Measurements from ENCODE around the gene MILR1.
A peak's percentile ranks its signal among the peaks of the same experiment; 100 is the strongest.

The MILR1 gene

GRCh38 chr17:64500487-64500859 is 51.6 kb downstream of the MILR1 start:
- H3K79me2 ChIP-seq (ENCODE audit: insufficient read depth, low read length): peaks cover 76% of the 10 kb centered on the region
- H3K4me2 ChIP-seq (ENCODE audit: insufficient read depth, low read length): peak overlapping the region; percentile 77
- peaks cover 71% of the 10 kb centered on the region for H3K36me3 ChIP-seq (ENCODE audit: insufficient read depth, low read length)

GRCh38 chr17:64500862-64501765 is 52.2 kb downstream of the MILR1 start:
- H3K79me2 ChIP-seq (ENCODE audit: insufficient read depth, low read length): peaks cover 76% of the 10 kb centered on the region
- H4K20me1 ChIP-seq (ENCODE audit: insufficient read depth, low read length): peaks cover 72% of the 10 kb centered on the region
- ATAC-seq (ENCODE audit: insufficient read depth, low read depth) (no peak), DNase-seq (no peak)
- TF ChIP-seq EZH2 (IDR thresholded peaks at IDR 0.05; ENCODE audit: borderline replicate concordance, low read depth, low read length, severe bottlenecking) (no peak), CTCF (IDR thresholded peaks at IDR 0.05; ENCODE audit: borderline replicate concordance, extremely low read depth, low read length, poor library complexity, severe bottlenecking) (no peak)
- H3K4me2 ChIP-seq (ENCODE audit: insufficient read depth, low read length): peak overlapping the region; percentile 77
- H3K4me1 ChIP-seq (ENCODE audit: insufficient read depth, low read length): peaks cover 82% of the 10 kb centered on the region
- no peak overlapping the region for H3K27ac ChIP-seq (ENCODE audit: low read length)
- no peak overlapping the region; a peak in 1 of 4 replicates for H3K4me3 ChIP-seq (ENCODE audit: low read depth in 1 of 2, low read length in 2 of 2)
- 0 out of 2 replicates have a peak overlapping the region, but pooled peaks have one; percentile 9 for H3K9ac ChIP-seq (ENCODE audit: low read depth, low read length)
- H2AFZ ChIP-seq (ENCODE audit: low read depth, low read length): no peak overlapping the region
- peaks cover 74% of the 10 kb centered on the region for H3K36me3 ChIP-seq (ENCODE audit: insufficient read depth, low read length)
- no peaks in the 10 kb centered on the region for H3K9me3 ChIP-seq (ENCODE audit: insufficient read depth, low read length, severe bottlenecking)
- H3K27me3 ChIP-seq (ENCODE audit: insufficient read depth, low read length, poor library complexity): no peaks in the 10 kb centered on the region

More at GRCh38 chr17:64500487-64500859, 51.6 kb downstream of the MILR1 start:
- no peak overlapping the region for H3K27ac ChIP-seq (ENCODE audit: low read length)
- H3K4me3 ChIP-seq (ENCODE audit: low read depth in 1 of 2, low read length in 2 of 2): no peak overlapping the region; a peak in 1 of 4 replicates
- no peak overlapping the region for H2AFZ ChIP-seq (ENCODE audit: low read depth, low read length)
- no peak for TF ChIP-seq CTCF (IDR thresholded peaks at IDR 0.05; ENCODE audit: borderline replicate concordance, extremely low read depth, low read length, poor library complexity, severe bottlenecking)
- TF ChIP-seq EZH2 (IDR thresholded peaks at IDR 0.05; ENCODE audit: borderline replicate concordance, low read depth, low read length, severe bottlenecking): no peak
- H3K4me1 ChIP-seq (ENCODE audit: insufficient read depth, low read length): peaks cover 88% of the 10 kb centered on the region
- no peak for ATAC-seq (ENCODE audit: insufficient read depth, low read depth)
- H4K20me1 ChIP-seq (ENCODE audit: insufficient read depth, low read length): peaks cover 70% of the 10 kb centered on the region
- H3K9ac ChIP-seq (ENCODE audit: low read depth, low read length): no peak overlapping the region
- H3K27me3 ChIP-seq (ENCODE audit: insufficient read depth, low read length, poor library complexity): no peaks in the 10 kb centered on the region
- no peak for DNase-seq
- no peaks in the 10 kb centered on the region for H3K9me3 ChIP-seq (ENCODE audit: insufficient read depth, low read length, severe bottlenecking)

GRCh38 chr17:64502021-64502420 is 53.1 kb downstream of the MILR1 start:
- DNase-seq: no peak
- H3K4me3 ChIP-seq (ENCODE audit: low read depth in 1 of 2, low read length in 2 of 2): no peak overlapping the region

More at GRCh38 chr17:64502021-64502420, 53.1 kb downstream of the MILR1 start:
- ATAC-seq (ENCODE audit: insufficient read depth, low read depth): no peak
- Histone ChIP-seq H3K79me2 (ENCODE audit: insufficient read depth, low read length) (peaks cover 74% of the 10 kb centered on the region), H3K4me2 (ENCODE audit: insufficient read depth, low read length) (peak overlapping the region; percentile 77), H2AFZ (ENCODE audit: low read depth, low read length) (no peak overlapping the region), H3K27ac (ENCODE audit: low read length) (no peak overlapping the region), H3K4me1 (ENCODE audit: insufficient read depth, low read length) (peaks cover 81% of the 10 kb centered on the region), H3K9ac (ENCODE audit: low read depth, low read length) (peak overlapping the region; percentile 9; the same call in 1 of the 2 replicates), H4K20me1 (ENCODE audit: insufficient read depth, low read length) (peaks cover 74% of the 10 kb centered on the region), H3K27me3 (ENCODE audit: insufficient read depth, low read length, poor library complexity) (no peaks in the 10 kb centered on the region), H3K36me3 (ENCODE audit: insufficient read depth, low read length) (peaks cover 77% of the 10 kb centered on the region), H3K9me3 (ENCODE audit: insufficient read depth, low read length, severe bottlenecking) (no peaks in the 10 kb centered on the region)
- no peak for TF ChIP-seq CTCF (IDR thresholded peaks at IDR 0.05; ENCODE audit: borderline replicate concordance, extremely low read depth, low read length, poor library complexity, severe bottlenecking)
- TF ChIP-seq EZH2 (IDR thresholded peaks at IDR 0.05; ENCODE audit: borderline replicate concordance, low read depth, low read length, severe bottlenecking): no peak
